Stomach (tissue), 4 donors: ENCODE data around the gene MFF.

Source experiments
- POLR2A ChIP-seq, 4 donors: fragments of 450-650 bp; IDR thresholded peaks; one replicate each; pipeline ENCODE4 v1.6.1; 2016; ENCODE audit warnings: antibody characterized with exemption in 4 of 4, control low read depth in 2 of 4, mild to moderate bottlenecking in 1 of 4, moderate library complexity in 1 of 4
- TF ChIP-seq, protein P1 (sequence below), 7 experiments: fragments of 450-650 bp in 4 of 7; fragments of 200-600 bp in 3 of 7; sonication (generic) in 3 of 7; IDR thresholded peaks; one replicate each; pipeline ENCODE4 v1.5.1; 2016 to 2019; ENCODE audit warnings: antibody characterized with exemption in 7 of 7, control low read depth in 2 of 7, mild to moderate bottlenecking in 1 of 7

DNA sequence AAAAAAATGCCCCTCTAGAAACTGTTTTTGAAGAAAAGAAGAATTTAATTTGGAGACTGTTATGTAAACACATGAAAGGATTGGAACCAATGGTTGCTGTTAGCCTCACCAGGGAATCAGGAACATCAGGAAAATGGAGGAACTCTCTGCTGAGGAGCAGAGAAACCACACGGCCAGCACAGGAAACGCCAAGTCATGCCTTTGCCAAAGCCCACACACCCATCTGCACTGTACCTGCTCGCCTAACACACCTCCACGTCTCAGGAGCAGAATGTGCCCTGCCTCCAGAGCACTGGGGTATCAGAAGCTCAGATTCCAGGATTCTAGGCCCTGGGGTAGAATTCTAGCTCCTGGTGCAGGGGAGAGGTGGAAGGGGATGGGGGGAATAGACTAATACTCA is 72.5 kb downstream of the MFF start:
- TF ChIP-seq, protein P1, sequence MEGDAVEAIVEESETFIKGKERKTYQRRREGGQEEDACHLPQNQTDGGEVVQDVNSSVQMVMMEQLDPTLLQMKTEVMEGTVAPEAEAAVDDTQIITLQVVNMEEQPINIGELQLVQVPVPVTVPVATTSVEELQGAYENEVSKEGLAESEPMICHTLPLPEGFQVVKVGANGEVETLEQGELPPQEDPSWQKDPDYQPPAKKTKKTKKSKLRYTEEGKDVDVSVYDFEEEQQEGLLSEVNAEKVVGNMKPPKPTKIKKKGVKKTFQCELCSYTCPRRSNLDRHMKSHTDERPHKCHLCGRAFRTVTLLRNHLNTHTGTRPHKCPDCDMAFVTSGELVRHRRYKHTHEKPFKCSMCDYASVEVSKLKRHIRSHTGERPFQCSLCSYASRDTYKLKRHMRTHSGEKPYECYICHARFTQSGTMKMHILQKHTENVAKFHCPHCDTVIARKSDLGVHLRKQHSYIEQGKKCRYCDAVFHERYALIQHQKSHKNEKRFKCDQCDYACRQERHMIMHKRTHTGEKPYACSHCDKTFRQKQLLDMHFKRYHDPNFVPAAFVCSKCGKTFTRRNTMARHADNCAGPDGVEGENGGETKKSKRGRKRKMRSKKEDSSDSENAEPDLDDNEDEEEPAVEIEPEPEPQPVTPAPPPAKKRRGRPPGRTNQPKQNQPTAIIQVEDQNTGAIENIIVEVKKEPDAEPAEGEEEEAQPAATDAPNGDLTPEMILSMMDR (IDR thresholded peaks at IDR 0.05) = no peak
- TF ChIP-seq POLR2A (IDR thresholded peaks at IDR 0.05) = no peak
